HG02588 (cell line): ENCODE results near the gene ICAM2.
"Not testable (repeated sequence)": the region's sequence is repeated elsewhere in the genome, so short reads cannot be mapped to it uniquely, and the experiment has no call there.

Experiments used
- ATAC-seq: cut with Tn5 transposase; IDR thresholded peaks from one replicate; pipeline ENCODE4 v1.9.1; 2021; ENCODE audit warnings: mild to moderate bottlenecking, moderate library complexity; ENCODE audit not compliant: unreplicated experiment

ICAM2 gene

DNA sequence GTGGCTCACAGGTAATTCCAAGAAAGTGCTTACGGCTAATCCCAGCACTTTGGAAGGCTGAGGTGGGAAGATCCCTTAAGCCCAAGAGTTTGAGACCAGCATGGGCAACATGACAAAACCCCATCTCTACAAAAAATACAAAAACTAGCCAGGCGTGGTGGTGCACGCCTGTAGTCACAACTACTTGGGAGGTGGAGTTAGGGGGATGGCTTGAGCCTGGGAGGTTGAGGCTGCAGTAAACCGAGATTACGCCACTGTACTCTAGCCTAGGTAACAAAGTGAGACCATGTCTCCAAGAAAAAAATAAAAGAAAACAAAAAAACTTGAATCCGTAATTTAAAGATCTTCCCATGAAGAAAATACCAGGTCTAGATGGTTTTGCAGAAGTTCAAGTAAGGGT lies 5.0 kb downstream of the ICAM2 start:
- no peak for ATAC-seq

DNA sequence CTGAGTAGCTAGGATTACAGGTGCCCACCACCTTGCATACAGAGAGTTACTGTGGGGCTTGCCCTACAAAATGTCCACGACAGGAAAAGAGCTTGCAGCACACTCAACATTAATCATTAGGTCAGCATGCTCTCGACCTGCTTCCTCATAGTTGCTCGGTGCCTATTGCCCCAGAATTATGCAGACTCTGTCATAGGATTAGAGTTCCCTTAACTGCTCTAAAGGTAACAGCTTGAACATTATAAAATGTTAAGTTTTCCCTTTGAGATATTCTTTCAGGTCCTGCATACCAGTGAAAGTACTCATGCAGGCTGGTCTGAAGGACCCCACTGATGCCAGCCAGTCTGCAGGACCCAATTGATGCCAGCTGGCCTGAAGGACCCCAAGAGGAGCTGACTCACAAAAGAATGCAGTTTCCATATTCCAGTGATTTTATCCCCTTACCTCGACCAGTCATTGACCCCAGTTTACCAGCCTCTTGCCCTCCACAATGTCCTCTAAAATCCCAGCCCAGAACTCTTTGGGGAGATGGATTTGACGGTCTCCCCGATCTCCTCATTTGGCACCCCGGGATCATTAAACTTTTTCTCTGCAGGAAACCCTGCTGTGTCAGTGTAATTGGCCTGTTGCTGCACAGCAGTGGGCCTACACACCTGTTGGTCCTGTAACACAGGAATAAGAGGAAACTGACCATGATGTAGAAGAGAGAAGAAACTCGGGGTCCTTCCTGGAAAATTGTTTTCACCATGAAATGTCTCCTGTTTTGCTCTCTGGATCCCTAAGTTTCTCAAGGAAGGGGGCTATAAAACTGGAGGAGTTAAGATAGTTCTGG lies 10.6 kb downstream of the ICAM2 start:
- ATAC-seq = no peak

DNA sequence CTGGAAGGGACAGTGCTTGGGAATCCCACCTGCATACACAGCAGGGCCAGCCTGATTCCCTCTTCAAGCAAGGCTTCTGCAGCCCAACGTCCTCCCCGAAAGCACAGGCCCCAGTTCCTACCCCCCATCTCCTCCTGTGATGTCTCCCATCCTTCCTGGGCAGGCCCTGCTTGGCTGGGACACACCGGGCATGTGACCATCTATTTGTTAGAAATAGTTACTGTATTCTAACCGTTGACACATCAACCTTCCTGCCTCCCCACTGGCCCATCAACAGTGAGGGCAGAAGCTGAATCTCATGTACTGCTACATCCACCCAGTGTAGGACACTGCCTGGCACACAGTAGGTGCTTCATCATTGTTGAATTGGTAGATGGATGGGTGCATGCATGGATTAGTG lies 11.6 kb downstream of the ICAM2 start:
- no peak for ATAC-seq

GRCh38 chr17:64008346-64008745 lies 12.1 kb downstream of the ICAM2 start:
- ATAC-seq = no peak

- no peak for ATAC-seq
Measured at GRCh38 chr17:64007838-64008282, 12.6 kb downstream of the ICAM2 start.

DNA sequence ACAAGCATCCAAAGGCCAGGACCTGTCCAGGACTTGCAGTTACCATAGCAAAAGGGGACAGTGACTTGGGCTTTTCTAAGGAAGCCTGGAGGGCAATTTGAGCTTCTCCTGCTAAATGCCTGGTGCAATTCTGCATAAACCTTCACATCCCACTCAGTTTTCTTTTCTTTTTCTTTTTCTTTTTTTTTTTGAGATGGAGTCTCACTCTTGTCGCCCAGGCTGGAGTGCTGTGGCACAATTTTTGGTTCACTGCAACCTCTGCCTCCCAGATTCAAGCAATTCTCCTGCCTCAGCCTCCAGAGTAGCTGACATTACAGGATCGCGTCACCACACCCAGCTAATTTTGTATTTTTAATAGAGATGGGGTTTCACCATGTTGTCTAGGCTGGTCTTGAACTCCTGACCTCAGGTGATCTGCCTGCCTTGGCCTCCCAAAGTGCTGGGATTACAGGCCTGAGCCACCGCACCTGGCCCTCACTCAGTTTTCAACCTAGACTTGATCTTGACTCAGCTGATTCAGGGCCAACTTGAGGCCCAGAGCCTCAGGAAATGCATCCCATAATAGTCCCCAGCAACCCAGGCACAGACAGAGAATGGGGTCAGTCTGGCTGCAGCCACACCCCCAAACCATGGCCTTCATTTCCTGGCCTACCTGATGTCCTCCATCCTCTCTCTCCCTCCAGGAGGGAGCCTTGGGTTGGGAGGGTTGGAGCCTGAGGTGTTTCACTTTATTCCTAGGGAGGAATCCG lies 13.2 kb downstream of the ICAM2 start:
- not testable (repeated sequence) for ATAC-seq

- no peak for ATAC-seq
Measured at GRCh38 chr17:64006361-64007088, 13.9 kb downstream of the ICAM2 start.

GRCh38 chr17:64005734-64006167 lies 14.7 kb downstream of the ICAM2 start:
- ATAC-seq = no peak

GRCh38 chr17:64004903-64005733 lies 15.3 kb downstream of the ICAM2 start:
- no peak for ATAC-seq

GRCh38 chr17:64004218-64004770 lies 16.1 kb downstream of the ICAM2 start:
- ATAC-seq = no peak

- ATAC-seq = no peak
Measured at GRCh38 chr17:64003526-64004121, 16.8 kb downstream of the ICAM2 start.

DNA sequence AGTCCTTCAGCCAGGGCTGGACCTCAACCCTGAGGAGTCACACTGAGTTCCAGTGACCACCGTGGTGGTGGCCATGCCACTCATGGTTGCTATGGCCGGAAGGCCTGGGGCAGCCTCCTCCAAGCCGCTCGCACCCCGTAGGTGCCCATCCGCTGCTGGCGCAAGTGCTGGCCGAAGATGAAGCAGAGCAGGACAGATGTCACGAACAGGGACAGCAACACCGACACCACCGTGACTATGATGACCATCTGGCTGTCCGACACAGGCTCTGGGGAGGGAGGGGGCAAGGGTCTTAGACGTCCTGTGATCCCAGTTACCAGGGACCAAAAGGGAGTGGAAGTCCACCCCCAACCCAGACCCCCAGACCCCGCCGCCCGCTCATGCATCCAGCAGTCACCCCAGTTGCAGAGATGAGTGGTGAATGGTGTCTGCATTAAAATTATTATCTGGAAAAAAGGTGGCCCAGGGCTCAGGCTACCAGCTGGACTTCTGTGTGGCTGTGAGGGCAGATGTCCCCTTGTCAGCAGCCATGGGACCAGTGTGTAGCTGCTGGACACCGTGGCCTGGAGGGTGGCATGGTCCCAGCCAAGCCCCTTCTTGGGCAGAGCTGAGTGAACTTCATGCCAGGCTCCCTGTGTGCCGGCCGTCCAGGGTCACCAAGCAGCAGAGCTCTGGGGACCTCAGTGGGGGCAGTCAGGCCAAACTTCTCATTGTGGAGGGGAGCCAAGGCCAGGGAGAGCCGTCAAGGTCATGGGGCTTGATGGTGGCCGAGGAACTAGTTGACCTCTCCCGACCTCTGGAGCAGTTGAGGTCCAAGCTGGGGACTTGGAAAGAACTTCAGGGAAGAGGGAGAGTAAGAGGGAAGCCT lies 17.5 kb downstream of the ICAM2 start:
- no peak for ATAC-seq

- ATAC-seq = no peak
Measured at GRCh38 chr17:64001763-64002529, 18.5 kb downstream of the ICAM2 start.

- no peak for ATAC-seq
Measured at GRCh38 chr17:64001091-64001579, 19.3 kb downstream of the ICAM2 start.

DNA sequence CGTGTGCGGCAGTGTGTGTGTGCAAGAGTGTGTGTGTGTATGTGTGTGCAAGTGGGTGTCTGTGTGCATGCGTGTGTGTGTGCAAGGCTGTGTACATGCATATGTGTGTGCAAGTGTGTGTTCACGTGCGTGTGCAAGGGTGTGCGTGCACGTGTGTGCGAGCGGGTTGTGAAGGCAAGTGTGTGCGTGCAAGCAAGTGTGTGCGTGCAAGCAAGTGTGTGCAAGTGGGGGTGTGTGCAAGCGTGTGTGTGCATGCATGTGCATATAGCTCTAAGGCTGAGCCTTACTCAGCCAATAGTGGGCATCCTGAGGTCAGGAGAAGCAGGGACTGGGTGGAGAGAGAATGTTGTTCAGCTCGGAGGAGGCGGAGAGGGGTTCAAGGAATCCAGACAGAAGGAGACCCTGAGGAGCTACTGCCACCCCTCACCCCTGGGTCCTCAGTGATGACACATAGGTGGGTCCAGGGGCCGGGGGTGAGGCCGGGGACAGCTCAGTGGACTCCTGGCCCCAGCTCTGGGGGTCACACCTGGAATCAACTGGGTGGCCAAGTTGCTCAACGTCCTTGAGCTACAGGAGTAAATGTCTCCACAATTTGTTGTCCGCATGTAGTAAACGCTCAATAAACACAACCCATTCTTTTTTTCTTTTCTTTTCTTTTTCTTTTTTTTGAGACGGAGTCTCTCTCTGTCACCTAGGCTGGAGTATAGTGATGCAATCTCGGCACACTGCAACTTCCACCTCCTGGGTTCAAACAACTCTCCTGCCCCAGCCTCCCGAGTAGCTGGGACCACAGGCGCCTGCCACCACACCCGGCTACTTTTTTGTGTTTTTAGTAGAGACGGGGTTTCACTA lies 20.5 kb downstream of the ICAM2 start:
- ATAC-seq = no peak

- ATAC-seq = no peak
Measured at GRCh38 chr17:63998721-63999679, 21.4 kb downstream of the ICAM2 start.
